ENCODE results near the gene PAEP. TPM values are rescaled to one million over a fixed set of nuclear protein-coding genes. Genes with fewer than 3 reads are reported as not detected.

Gene PAEP
- polyA plus RNA-seq, 1 donor (not counting 4 experiments of a cell fraction or from before 2014, with no cell fraction given): not detected

DNA sequence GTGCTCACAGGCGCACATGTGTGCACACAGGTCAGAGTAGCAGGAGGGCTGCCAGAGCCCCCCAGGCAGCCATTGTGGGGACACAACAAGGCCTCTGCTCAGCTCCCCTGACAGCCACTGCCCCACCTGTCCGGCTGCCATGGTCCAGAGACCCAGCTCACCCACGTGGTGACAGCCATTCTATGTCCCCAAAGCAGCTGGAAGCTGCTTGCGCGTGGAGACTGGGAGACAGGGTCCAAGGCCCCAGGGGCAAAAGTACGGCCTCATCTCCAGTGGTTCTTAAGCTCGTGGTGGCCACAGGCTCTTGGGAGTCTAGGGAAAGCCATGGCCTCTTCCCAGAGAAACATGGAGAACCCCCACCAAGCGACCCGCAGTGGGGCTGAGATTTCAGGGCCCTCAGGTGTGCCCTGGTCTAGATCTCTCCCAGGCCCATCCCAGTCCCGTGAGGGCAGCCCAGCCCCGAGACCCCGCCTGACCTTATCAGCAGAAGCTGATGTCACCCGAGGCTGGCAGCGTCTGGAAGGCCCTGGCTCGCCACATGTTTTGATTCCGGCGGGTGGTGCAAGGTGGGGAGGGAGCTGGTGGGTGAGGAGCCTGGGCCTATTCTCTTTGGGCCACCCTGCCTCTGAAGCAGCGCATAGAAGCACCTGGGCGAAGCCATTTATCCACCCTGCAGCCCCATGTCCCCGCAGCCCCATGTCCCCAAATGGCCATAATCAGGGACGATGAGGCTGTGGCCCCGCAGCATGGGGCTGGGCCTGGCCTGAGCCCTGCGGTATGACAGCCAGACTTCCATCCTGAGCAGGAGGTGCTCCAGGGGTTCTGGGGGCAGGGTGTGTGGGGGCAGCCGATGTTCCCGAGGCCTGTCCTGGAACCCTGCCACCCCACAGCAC, 46.1 kb downstream of the PAEP start:
- no peaks in the 10 kb centered on the region for H3K9me1 ChIP-seq (ENCODE audit: control insufficient read depth, extremely low read depth, insufficient read depth, low read length)

DNA sequence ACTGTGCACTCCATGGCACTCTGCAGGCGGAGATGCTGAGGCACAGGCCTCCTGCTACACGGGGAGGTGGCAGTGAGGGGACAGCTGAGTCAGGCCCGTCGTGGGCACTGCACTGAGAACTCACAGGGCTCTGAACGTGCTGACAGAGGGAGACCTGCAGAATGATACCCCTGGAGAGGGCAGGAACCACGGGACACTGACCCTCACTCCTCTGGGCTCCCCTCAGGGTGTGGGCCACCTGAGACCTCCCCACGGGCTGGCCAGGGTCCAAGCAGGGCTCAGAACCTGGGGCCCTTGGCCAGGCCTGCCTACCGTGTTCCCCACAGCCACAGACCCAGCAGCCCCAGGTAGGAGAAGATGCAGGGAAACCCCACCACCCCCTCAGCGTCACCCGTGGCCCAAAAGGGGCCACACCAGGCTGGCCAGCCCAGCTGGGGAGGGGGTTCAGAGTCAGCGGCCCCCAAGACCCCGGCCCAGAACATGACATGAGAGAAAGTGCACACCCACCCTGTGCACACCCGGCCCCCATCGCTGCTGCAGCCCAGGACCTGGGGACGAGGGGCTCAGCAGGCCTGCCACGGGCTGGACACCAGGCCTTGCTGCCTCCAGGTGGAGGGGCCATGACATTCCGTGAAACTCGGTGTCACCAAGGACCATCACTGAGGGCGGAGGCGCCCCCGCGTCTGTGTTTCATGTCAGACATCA, 46.9 kb downstream of the PAEP start:
- no peaks in the 10 kb centered on the region for H3K27me3 ChIP-seq (ENCODE audit: control insufficient read depth, extremely low read depth, insufficient read depth, low read length)
- no peak overlapping the region for H3K9ac ChIP-seq (ENCODE audit: control insufficient read depth, extremely low read depth, insufficient read depth, low read length)
- no peak for DNase-seq (ENCODE audit: low read depth, low spot score)
- no peak overlapping the region for H3K4me2 ChIP-seq (ENCODE audit: control insufficient read depth, extremely low read depth, insufficient read depth, low read depth, low read length)
- no peak overlapping the region for H3K27ac ChIP-seq (ENCODE audit: control insufficient read depth, insufficient read depth, low read length)
- TF ChIP-seq, protein P1, sequence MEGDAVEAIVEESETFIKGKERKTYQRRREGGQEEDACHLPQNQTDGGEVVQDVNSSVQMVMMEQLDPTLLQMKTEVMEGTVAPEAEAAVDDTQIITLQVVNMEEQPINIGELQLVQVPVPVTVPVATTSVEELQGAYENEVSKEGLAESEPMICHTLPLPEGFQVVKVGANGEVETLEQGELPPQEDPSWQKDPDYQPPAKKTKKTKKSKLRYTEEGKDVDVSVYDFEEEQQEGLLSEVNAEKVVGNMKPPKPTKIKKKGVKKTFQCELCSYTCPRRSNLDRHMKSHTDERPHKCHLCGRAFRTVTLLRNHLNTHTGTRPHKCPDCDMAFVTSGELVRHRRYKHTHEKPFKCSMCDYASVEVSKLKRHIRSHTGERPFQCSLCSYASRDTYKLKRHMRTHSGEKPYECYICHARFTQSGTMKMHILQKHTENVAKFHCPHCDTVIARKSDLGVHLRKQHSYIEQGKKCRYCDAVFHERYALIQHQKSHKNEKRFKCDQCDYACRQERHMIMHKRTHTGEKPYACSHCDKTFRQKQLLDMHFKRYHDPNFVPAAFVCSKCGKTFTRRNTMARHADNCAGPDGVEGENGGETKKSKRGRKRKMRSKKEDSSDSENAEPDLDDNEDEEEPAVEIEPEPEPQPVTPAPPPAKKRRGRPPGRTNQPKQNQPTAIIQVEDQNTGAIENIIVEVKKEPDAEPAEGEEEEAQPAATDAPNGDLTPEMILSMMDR (optimal IDR thresholded peaks at IDR 0.05 in 1 of 3, IDR thresholded peaks at IDR 0.05 in 1 of 3, conservative IDR thresholded peaks at IDR 0.05 in 1 of 3; ENCODE audit: extremely low read depth in 1 of 3, insufficient read depth in 2 of 3, low read length in 3 of 3): no peak
- no peak for TF ChIP-seq EZH2 (IDR thresholded peaks at IDR 0.05; ENCODE audit: low read length)
- H3K4me1 ChIP-seq (ENCODE audit: control insufficient read depth, extremely low read depth, insufficient read depth, low read length): no peaks in the 10 kb centered on the region
- FAIRE-seq: no peak
- dilution Hi-C loops (cut with MboI; ENCODE audit: extremely low pct_ligation_motif_present, low sequenced_read_pairs): no loop called here
- no peaks in the 10 kb centered on the region for H3K36me3 ChIP-seq (ENCODE audit: control insufficient read depth in 2 of 2, extremely low read depth in 1 of 2, insufficient read depth in 2 of 2, low read length in 2 of 2)
- H3K79me2 ChIP-seq (ENCODE audit: control insufficient read depth, insufficient read depth, low read length): no peaks in the 10 kb centered on the region
- no peaks in the 10 kb centered on the region for H3K9me3 ChIP-seq (ENCODE audit: control insufficient read depth, low read depth, low read length)
- H3K4me3 ChIP-seq (ENCODE audit: control insufficient read depth in 2 of 3, extremely low read depth in 1 of 3, insufficient read depth in 2 of 3, low read depth in 1 of 3, low read length in 3 of 3): no peak overlapping the region
- H4K20me1 ChIP-seq (ENCODE audit: control insufficient read depth, extremely low read depth, insufficient read depth, low read length): no peaks in the 10 kb centered on the region
- no peak overlapping the region for H2AFZ ChIP-seq (ENCODE audit: control insufficient read depth, low read length)
- no peaks in the 10 kb centered on the region for H3K9me1 ChIP-seq (ENCODE audit: control insufficient read depth, extremely low read depth, insufficient read depth, low read length)

More for the DNA sequence above, 46.1 kb downstream of the PAEP start:
- Histone ChIP-seq H3K27ac (ENCODE audit: control insufficient read depth, insufficient read depth, low read length) (no peak overlapping the region), H3K4me3 (ENCODE audit: control insufficient read depth in 2 of 3, extremely low read depth in 1 of 3, insufficient read depth in 2 of 3, low read depth in 1 of 3, low read length in 3 of 3) (no peak overlapping the region), H3K4me2 (ENCODE audit: control insufficient read depth, extremely low read depth, insufficient read depth, low read depth, low read length) (no peak overlapping the region), H3K9ac (ENCODE audit: control insufficient read depth, extremely low read depth, insufficient read depth, low read length) (no peak overlapping the region), H3K79me2 (ENCODE audit: control insufficient read depth, insufficient read depth, low read length) (no peaks in the 10 kb centered on the region), H3K27me3 (ENCODE audit: control insufficient read depth, extremely low read depth, insufficient read depth, low read length) (no peaks in the 10 kb centered on the region), H2AFZ (ENCODE audit: control insufficient read depth, low read length) (no peak overlapping the region), H3K36me3 (ENCODE audit: control insufficient read depth in 2 of 2, extremely low read depth in 1 of 2, insufficient read depth in 2 of 2, low read length in 2 of 2) (no peaks in the 10 kb centered on the region), H3K4me1 (ENCODE audit: control insufficient read depth, extremely low read depth, insufficient read depth, low read length) (no peaks in the 10 kb centered on the region), H3K9me3 (ENCODE audit: control insufficient read depth, low read depth, low read length) (no peaks in the 10 kb centered on the region), H4K20me1 (ENCODE audit: control insufficient read depth, extremely low read depth, insufficient read depth, low read length) (no peaks in the 10 kb centered on the region)
- no peak for FAIRE-seq
- TF ChIP-seq, protein P1 (optimal IDR thresholded peaks at IDR 0.05 in 1 of 3, IDR thresholded peaks at IDR 0.05 in 1 of 3, conservative IDR thresholded peaks at IDR 0.05 in 1 of 3; ENCODE audit: extremely low read depth in 1 of 3, insufficient read depth in 2 of 3, low read length in 3 of 3): no peak
- no peak for TF ChIP-seq EZH2 (IDR thresholded peaks at IDR 0.05; ENCODE audit: low read length)
- DNase-seq (ENCODE audit: low read depth, low spot score): no peak
- dilution Hi-C loops (cut with MboI; ENCODE audit: extremely low pct_ligation_motif_present, low sequenced_read_pairs): no loop called here
